IMR-90 (cell line): ENCODE data around the gene PAPSS1. TPM values are rescaled to one million over a fixed set of nuclear protein-coding genes. Genes with fewer than 3 reads are reported as not detected.
A peak's percentile ranks its signal among the peaks of the same experiment; 100 is the strongest.

ENCODE experiments used
- ATAC-seq: fragments of 200-7000 bp; cut with Tn5 transposase; 2 replicates; pipeline ENCODE4 v1.9.1; 2020; ENCODE audit warnings: low read depth, mild to moderate bottlenecking, moderate library complexity
- BruUV-seq: library from RNA; stranded (reverse); fragments of 400-500 nt; replicated peaks from 2 replicates; lab custom pipeline; 2021; lab: Mats Ljungman, UMichigan
- CTCF ChIA-PET: fragments of 300-600 bp; formaldehyde crosslinking; extraction: SDS; loops from one replicate; lab custom pipeline; 2021; ENCODE audit warnings: antibody characterized with exemption; lab: Yijun Ruan, JAX
- POLR2A ChIA-PET: fragments of 300-600 bp; sonication (Branson Sonifier 250); formaldehyde crosslinking; loops from one replicate; lab custom pipeline; 2022; ENCODE audit warnings: antibody characterized with exemption; ENCODE audit not compliant: unreplicated experiment; lab: Charles Lee
- DNase-seq: peaks from one replicate; pipeline ENCODE4 v3.0.0; 2013
- H2AFZ ChIP-seq: replicated peaks from 2 replicates; pipeline ENCODE3; 2013; ENCODE audit warnings: low read length, mild to moderate bottlenecking; ENCODE audit not compliant: poor library complexity
- H2AK5ac ChIP-seq: 2 replicates; pipeline ENCODE4 v1.6.1; 2013; ENCODE audit warnings: low read depth, low read length, inconsistent platforms
- H2AK9ac ChIP-seq: replicated peaks from 2 replicates; pipeline ENCODE3; 2013; ENCODE audit warnings: mild to moderate bottlenecking, low read depth, low read length, moderate library complexity; ENCODE audit not compliant: poor library complexity
- H2BK120ac ChIP-seq: 2 replicates; pipeline ENCODE4 v1.6.1; 2013; ENCODE audit warnings: low read depth, low read length, inconsistent platforms
- H2BK15ac ChIP-seq: 3 replicates; pipeline ENCODE4 v1.6.1; 2013; ENCODE audit warnings: low read depth, low read length, inconsistent platforms
- H2BK20ac ChIP-seq: 2 replicates; pipeline ENCODE4 v1.6.1; 2013; ENCODE audit warnings: low read depth, mild to moderate bottlenecking, inconsistent platforms, low read length, moderate library complexity
- H2BK5ac ChIP-seq: 2 replicates; pipeline ENCODE4 v1.6.1; 2013; ENCODE audit warnings: mild to moderate bottlenecking, low read depth, low read length, inconsistent platforms; ENCODE audit not compliant: poor library complexity, severe bottlenecking
- H3K14ac ChIP-seq: replicated peaks from 2 replicates; pipeline ENCODE4 v1.6.1; 2013; ENCODE audit warnings: low read depth, low read length, inconsistent platforms
- H3K18ac ChIP-seq: 2 replicates; pipeline ENCODE4 v1.6.1; 2013; ENCODE audit warnings: low read depth, low read length, control low read depth
- H3K23ac ChIP-seq: 2 replicates; pipeline ENCODE4 v1.6.1; 2013; ENCODE audit warnings: low read depth, low read length, inconsistent platforms
- H3K27ac ChIP-seq: 2 replicates; pipeline ENCODE4 v1.5.1; 2013; ENCODE audit warnings: mild to moderate bottlenecking, control low read depth, low read length; ENCODE audit not compliant: insufficient read depth
- H3K27me3 ChIP-seq: 2 replicates; pipeline ENCODE4 v1.6.1; 2013; ENCODE audit warnings: low read length; ENCODE audit not compliant: control insufficient read depth, insufficient read depth
- H3K36me3 ChIP-seq: 2 replicates; pipeline ENCODE4 v1.6.1; 2013; ENCODE audit warnings: low read length, mixed read lengths; ENCODE audit not compliant: control insufficient read depth, insufficient read depth
- H3K4ac ChIP-seq: 2 replicates; pipeline ENCODE4 v1.6.1; 2013; ENCODE audit warnings: low read depth, low read length, inconsistent platforms
- H3K4me1 ChIP-seq: 2 replicates; pipeline ENCODE4 v1.6.1; 2013; ENCODE audit warnings: low read length, mixed read lengths; ENCODE audit not compliant: control insufficient read depth, insufficient read depth
- H3K4me2 ChIP-seq: 2 replicates; pipeline ENCODE4 v1.6.1; 2013; ENCODE audit warnings: low read depth, mild to moderate bottlenecking, control low read depth, low read length, moderate library complexity
- H3K4me3 ChIP-seq: 2 replicates; pipeline ENCODE4 v1.5.1; 2013; ENCODE audit warnings: low read depth, mild to moderate bottlenecking, control low read depth, low read length, moderate library complexity; ENCODE audit not compliant: insufficient read depth
- H3K56ac ChIP-seq: 2 replicates; pipeline ENCODE4 v1.6.1; 2013; ENCODE audit warnings: low read length, inconsistent platforms; ENCODE audit not compliant: insufficient read depth; ENCODE audit errors: extremely low read depth
- H3K79me1 ChIP-seq, 2 experiments: 2 replicates each; pipeline ENCODE4 v1.6.1; 2013; ENCODE audit warnings: low read length in 2 of 2, inconsistent platforms in 1 of 2, low read depth in 1 of 2
- H3K9ac ChIP-seq: 2 replicates; pipeline ENCODE4 v1.6.1; 2013; ENCODE audit warnings: low read depth, low read length, control low read depth
- H3K9me1 ChIP-seq: 2 replicates; pipeline ENCODE4 v1.6.1; 2013; ENCODE audit warnings: low read length, inconsistent platforms; ENCODE audit not compliant: insufficient read depth
- H3K9me3 ChIP-seq: 2 replicates; pipeline ENCODE4 v1.6.1; 2013; ENCODE audit warnings: low read length; ENCODE audit not compliant: control insufficient read depth, insufficient read depth
- H4K20me1 ChIP-seq: 2 replicates; pipeline ENCODE4 v1.6.1; 2013; ENCODE audit warnings: low read length, inconsistent platforms; ENCODE audit not compliant: insufficient read depth
- H4K5ac ChIP-seq: 2 replicates; pipeline ENCODE4 v1.6.1; 2013; ENCODE audit warnings: mild to moderate bottlenecking, low read depth, low read length, control low read depth
- H4K8ac ChIP-seq, 2 experiments: 2 replicates each; pipeline ENCODE4 v1.6.1; 2013; ENCODE audit warnings: low read depth in 2 of 2, low read length in 2 of 2, control low read depth in 1 of 2, inconsistent platforms in 1 of 2
- H4K91ac ChIP-seq: 2 replicates; pipeline ENCODE4 v1.6.1; 2013; ENCODE audit warnings: low read depth, low read length, inconsistent platforms; ENCODE audit not compliant: insufficient read depth
- BHLHE40 ChIP-seq: fragments of 150-350 bp; IDR thresholded peaks from 2 replicates; pipeline ENCODE4 v1.6.1; 2016; ENCODE audit warnings: mild to moderate bottlenecking, low read depth, low read length
- CEBPB ChIP-seq: IDR thresholded peaks from 2 replicates; pipeline ENCODE4 v1.6.1; 2012; ENCODE audit warnings: low read depth, low read length, improper control_type of control experiment
- CTCF ChIP-seq: conservative IDR thresholded peaks from 2 replicates; pipeline ENCODE4 v1.5.1; 2012; ENCODE audit warnings: mild to moderate bottlenecking, low read depth, low read length, improper control_type of control experiment
- ELK1 ChIP-seq: fragments of 150-350 bp; IDR thresholded peaks from 2 replicates; pipeline ENCODE4 v1.6.1; 2016; ENCODE audit warnings: low read depth, mild to moderate bottlenecking, low read length, moderate library complexity, borderline replicate concordance
- FOS ChIP-seq: fragments of 150-350 bp; IDR thresholded peaks from 2 replicates; pipeline ENCODE4 v1.6.1; 2016; ENCODE audit warnings: low read depth, low read length
- MAZ ChIP-seq: IDR thresholded peaks from 2 replicates; pipeline ENCODE4 v1.6.1; 2012; ENCODE audit warnings: low read depth, mild to moderate bottlenecking, low read length, improper control_type of control experiment, moderate library complexity, borderline replicate concordance
- NFE2L2 ChIP-seq: fragments of 150-350 bp; IDR thresholded peaks from 2 replicates; pipeline ENCODE4 v1.6.1; 2016; ENCODE audit warnings: low read depth, mild to moderate bottlenecking, low read length
- POLR2A ChIP-seq: IDR thresholded peaks from 2 replicates; pipeline ENCODE4 v1.6.1; 2012; ENCODE audit warnings: mild to moderate bottlenecking, low read depth, low read length
- RAD21 ChIP-seq: IDR thresholded peaks from 2 replicates; pipeline ENCODE4 v1.6.1; 2012; ENCODE audit warnings: low read length, improper control_type of control experiment
- RFX5 ChIP-seq: IDR thresholded peaks from 2 replicates; pipeline ENCODE4 v1.8.0; 2012; ENCODE audit warnings: low read depth, mild to moderate bottlenecking, low read length, moderate library complexity
- WGBS, 2 experiments: methylation state at CpG; one replicate each; pipeline versions ENCODE4 v1.1.5 to v1.1.7; 2013; ENCODE audit warnings: missing lambda C conversion rate in 2 of 2; ENCODE audit not compliant: insufficient read length in 1 of 2; ENCODE audit errors: extremely low coverage in 2 of 2; 5-methylcytosine and 5-hydroxymethylcytosine counted together
- dilution Hi-C: fragments of 300-500 bp; cut with HindIII; formaldehyde crosslinking; loops from one replicate; pipeline ENCODE4 v1.14.3; 2018; ENCODE audit warnings: low sequenced_read_pairs; ENCODE audit not compliant: unreplicated experiment
- in situ Hi-C: fragments of 300-500 bp; cut with MboI; formaldehyde crosslinking; loops from 3 replicates; pipeline ENCODE4 v1.14.3; 2019; ENCODE audit warnings: low sequenced_read_pairs, inconsistent platforms, mixed read lengths
- intact Hi-C: fragments of 100-400 bp; cut with micrococcal nuclease; formaldehyde crosslinking; loops from 2 replicates; pipeline ENCODE4 v1.10.0; 2022
- polyA plus RNA-seq, 3 experiments: library from polyadenylated mRNA; depleted of rRNA; stranded (reverse); fragments of >200 nt; gene quantifications; 2 replicates each; pipeline ENCODE4 v1.2.3, GENCODE V29; 2012; ENCODE audit warnings: low replicate concordance in 1 of 3
- total RNA-seq: library from RNA; depleted of rRNA; stranded (reverse); fragments of >200 nt; gene quantifications from 2 replicates; pipeline ENCODE4 v1.2.3, GENCODE V29; 2012

Gene PAPSS1
- total and polyA plus RNA-seq, 2 of the 4 experiments (the other 2 are of a cell fraction) = 71.8 to 82.8 TPM

GRCh38 chr4:107742791-107743190 lies 22.8 kb upstream of the PAPSS1 start:
- H2BK15ac ChIP-seq = no peak overlapping the region
- H3K14ac ChIP-seq = no peak overlapping the region
- H3K27me3 ChIP-seq = no peaks in the 10 kb centered on the region
- CTCF ChIA-PET = no interaction called here
- DNase-seq = no peak
- no peak for ATAC-seq
- H3K4me1 ChIP-seq = peaks cover 8% of the 10 kb centered on the region
- H3K23ac ChIP-seq = no peak overlapping the region
- no peaks in the 10 kb centered on the region for H3K9me3 ChIP-seq
- WGBS, 2 experiments = no CpG with 5 or more reads among the region's 1 CpG
- peak overlapping the region; percentile 55 for H2BK5ac ChIP-seq
- H3K79me1 ChIP-seq = no peaks in the 10 kb centered on the region
- H3K9ac ChIP-seq = no peak overlapping the region
- H3K56ac ChIP-seq = no peak overlapping the region
- no peaks in the 10 kb centered on the region for H3K9me1 ChIP-seq
- in situ Hi-C loops = no loop called here
- H4K20me1 ChIP-seq = no peaks in the 10 kb centered on the region
- H2BK120ac ChIP-seq = no peak overlapping the region
- H4K8ac ChIP-seq = no peak overlapping the region
- H2AK9ac ChIP-seq = no peak overlapping the region
- H3K18ac ChIP-seq = no peak overlapping the region; the same call in 1 of the 2 replicates
- no peak for TF ChIP-seq MAZ
- TF ChIP-seq BHLHE40 = no peak
- no peak for TF ChIP-seq POLR2A
- TF ChIP-seq RFX5 = no peak
- no peak for TF ChIP-seq NFE2L2
- TF ChIP-seq RAD21 = no peak
- TF ChIP-seq ELK1 = no peak
- no peak for TF ChIP-seq CEBPB
- no peak for TF ChIP-seq FOS
- no peak for TF ChIP-seq CTCF
- H3K27ac ChIP-seq = no peak overlapping the region
- no peak overlapping the region for H3K4me3 ChIP-seq
- intact Hi-C loops = no loop called here
- dilution Hi-C loops = no loop called here
- H2BK20ac ChIP-seq = no peak overlapping the region
- H2AK5ac ChIP-seq = no peak overlapping the region
- no peak overlapping the region for H3K4ac ChIP-seq
- H4K5ac ChIP-seq = no peak overlapping the region
- H3K4me2 ChIP-seq = no peak overlapping the region
- no peaks in the 10 kb centered on the region for H3K36me3 ChIP-seq
- H2AFZ ChIP-seq = no peak overlapping the region
- BruUV-seq = no TSS peak
- POLR2A ChIA-PET = no interaction called here
- H4K91ac ChIP-seq = no peak overlapping the region
